WTC11 (cell line): ENCODE measurements around the gene RPS15A. TPM values are rescaled to one million over a fixed set of nuclear protein-coding genes. Genes with fewer than 3 reads are reported as not detected.

Experiments used
- ATAC-seq: fragments of 200-7000 bp; cut with Tn5 transposase; 2 replicates; pipeline ENCODE4 v1.10.0; 2021; ENCODE audit warnings: mild to moderate bottlenecking, moderate library complexity
- CTCF ChIA-PET: fragments of 300-600 bp; sonication (Branson Sonifier 250); formaldehyde crosslinking; loops from one replicate; lab custom pipeline; 2021; ENCODE audit warnings: antibody characterized with exemption; lab: Charles Lee
- POLR2A ChIA-PET: fragments of 350-600 bp; sonication (Branson Sonifier 250); formaldehyde crosslinking; loops from one replicate; lab custom pipeline; 2021; ENCODE audit warnings: antibody characterized with exemption; lab: Charles Lee
- DNase-seq: peaks from one replicate; pipeline ENCODE4 v3.0.0; 2021; ENCODE audit warnings: low spot score
- H3K27ac Mint-ChIP-seq: 2 replicates; pipeline ENCODE4 v1.8.0; 2021; ENCODE audit warnings: mixed read lengths
- H3K27me3 Mint-ChIP-seq: 2 replicates; pipeline ENCODE4 v1.8.0; 2021; ENCODE audit warnings: low read depth, mild to moderate bottlenecking, moderate library complexity, mixed read lengths
- H3K36me3 Mint-ChIP-seq: 2 replicates; pipeline ENCODE4 v1.8.0; 2021; ENCODE audit warnings: mixed read lengths
- H3K4me1 Mint-ChIP-seq: 2 replicates; pipeline ENCODE4 v1.8.0; 2022; ENCODE audit warnings: mixed read lengths
- H3K4me3 Mint-ChIP-seq: 2 replicates; pipeline ENCODE4 v1.8.0; 2021; ENCODE audit warnings: mild to moderate bottlenecking, moderate library complexity, mixed read lengths
- H3K9me3 Mint-ChIP-seq: 2 replicates; pipeline ENCODE4 v1.8.0; 2021; ENCODE audit warnings: mixed read lengths
- CREM ChIP-seq: sonication (generic); formaldehyde crosslinking; IDR thresholded peaks from 2 replicates; pipeline ENCODE4 v1.8.1; 2022; ENCODE audit warnings: mild to moderate bottlenecking, missing genetic modification reagents, moderate library complexity
- ESRRA ChIP-seq: sonication (generic); formaldehyde crosslinking; IDR thresholded peaks from 2 replicates; pipeline ENCODE4 v1.8.1; 2022; ENCODE audit warnings: mild to moderate bottlenecking, missing genetic modification reagents, borderline replicate concordance
- GRHL2 ChIP-seq: fragments of 250-450 bp; sonication (Bioruptor Pico); IDR thresholded peaks from 2 replicates; pipeline ENCODE4 v1.8.0; 2022; ENCODE audit warnings: mild to moderate bottlenecking, moderate library complexity; ENCODE audit not compliant: insufficient replicate concordance, severe bottlenecking
- MLX ChIP-seq: sonication (generic); formaldehyde crosslinking; IDR thresholded peaks from 2 replicates; pipeline ENCODE4 v1.8.1; 2023; ENCODE audit warnings: mild to moderate bottlenecking, missing genetic modification reagents, moderate library complexity
- MYBL2 ChIP-seq: sonication (generic); formaldehyde crosslinking; IDR thresholded peaks from 2 replicates; pipeline ENCODE4 v1.8.1; 2023; ENCODE audit warnings: mild to moderate bottlenecking, moderate library complexity, missing genetic modification reagents
- PRRX2 ChIP-seq: fragments of 250-450 bp; sonication (Bioruptor Pico); IDR thresholded peaks from 2 replicates; pipeline ENCODE4 v1.8.0; 2021; ENCODE audit warnings: mild to moderate bottlenecking
- STAT6 ChIP-seq: sonication (generic); formaldehyde crosslinking; conservative IDR thresholded peaks from 2 replicates; pipeline ENCODE4 v1.8.1; 2023; ENCODE audit warnings: mild to moderate bottlenecking, low read depth, missing genetic modification reagents, moderate library complexity
- TEAD1 ChIP-seq: sonication (generic); formaldehyde crosslinking; IDR thresholded peaks from 2 replicates; pipeline ENCODE4 v1.8.0; 2022; ENCODE audit warnings: mild to moderate bottlenecking, missing genetic modification reagents
- TP53 ChIP-seq: sonication (generic); formaldehyde crosslinking; IDR thresholded peaks from 2 replicates; pipeline ENCODE4 v1.8.1; 2023; ENCODE audit warnings: mild to moderate bottlenecking, missing genetic modification reagents
- ZBTB43 ChIP-seq: sonication (generic); formaldehyde crosslinking; IDR thresholded peaks from 2 replicates; pipeline ENCODE4 v1.8.1; 2023; ENCODE audit warnings: mild to moderate bottlenecking, missing genetic modification reagents
- ZNF317 ChIP-seq: sonication (generic); formaldehyde crosslinking; IDR thresholded peaks from 2 replicates; pipeline ENCODE4 v1.8.1; 2023; ENCODE audit warnings: low read depth, mild to moderate bottlenecking, moderate library complexity, missing genetic modification reagents, borderline replicate concordance
- ZNF423 ChIP-seq: fragments of 250-450 bp; sonication (Bioruptor Pico); IDR thresholded peaks from 2 replicates; pipeline ENCODE4 v2.1.2; 2022; ENCODE audit warnings: mild to moderate bottlenecking, moderate library complexity
- ZNF532 ChIP-seq: fragments of 250-450 bp; sonication (Bioruptor Pico); IDR thresholded peaks from 2 replicates; pipeline ENCODE4 v1.9.0; 2021; ENCODE audit warnings: mild to moderate bottlenecking, borderline replicate concordance
- total RNA-seq: library from RNA; stranded (reverse); gene quantifications from 3 replicates; pipeline ENCODE4 v1.2.3, GENCODE V29; 2021

Gene RPS15A
- total RNA-seq, 1 experiment from 2014 or later, result 1,612 TPM

- no peak overlapping the region for H3K27ac Mint-ChIP-seq
- ATAC-seq (no peak), DNase-seq (no peak)
- POLR2A ChIA-PET, result no interaction called here
- TF ChIP-seq CREM (no peak), ZNF317 (CRISPR knock-in tag) (0 out of 2 replicates have a peak, but pooled peaks have one; percentile 59), STAT6 (CRISPR knock-in tag) (no peak)
- H3K4me1 Mint-ChIP-seq, result no peaks in the 10 kb centered on the region
- peaks cover 82% of the 10 kb centered on the region for H3K36me3 Mint-ChIP-seq
- CTCF ChIA-PET, result no interaction called here
- H3K4me3 Mint-ChIP-seq, result no peak overlapping the region
- no peaks in the 10 kb centered on the region for H3K27me3 Mint-ChIP-seq
- H3K9me3 Mint-ChIP-seq, result no peaks in the 10 kb centered on the region
Measured at GRCh38 chr16:18834864-18835263, 44.7 kb upstream of the RPS15A start.

- TF ChIP-seq ZNF532 (CRISPR knock-in tag) (no peak), ZNF423 (CRISPR knock-in tag) (no peak), TP53 (no peak), MYBL2 (CRISPR knock-in tag) (no peak), PRRX2 (CRISPR knock-in tag) (no peak), ZBTB43 (no peak), ESRRA (CRISPR knock-in tag) (no peak), MLX (CRISPR knock-in tag) (no peak), GRHL2 (CRISPR knock-in tag) (no peak), TEAD1 (no peak)
- ATAC-seq (no peak), DNase-seq (no peak)
- CTCF ChIA-PET, result no interaction called here
- Mint-ChIP-seq H3K4me3 (no peak overlapping the region), H3K4me1 (no peaks in the 10 kb centered on the region), H3K27ac (0 out of 2 replicates have a peak overlapping the region, but pooled peaks have one; percentile 19), H3K9me3 (no peaks in the 10 kb centered on the region), H3K27me3 (no peaks in the 10 kb centered on the region), H3K36me3 (peaks cover 86% of the 10 kb centered on the region)
- POLR2A ChIA-PET, result no interaction called here
Measured at GRCh38 chr16:18833707-18834505, 43.8 kb upstream of the RPS15A start.
